ENCODE data around the gene BBOX1.

GRCh38 chr11:27097551-27097950 lies 56.9 kb downstream of the BBOX1 start:
- TF ChIP-seq CTCF (IDR thresholded peaks at IDR 0.05; ENCODE audit: control extremely low read depth in 1 of 3, insufficient read depth in 1 of 3, low read depth in 1 of 3, low read length in 3 of 3), result no peak
- no peak for TF ChIP-seq EZH2 (IDR thresholded peaks at IDR 0.05; ENCODE audit: low read depth, low read length, severe bottlenecking)
- no peak for TF ChIP-seq CHD7 (IDR thresholded peaks at IDR 0.05; ENCODE audit: insufficient replicate concordance, low read length)
- no peak for TF ChIP-seq JUN (IDR thresholded peaks at IDR 0.05; ENCODE audit: low read depth, low read length)
- TF ChIP-seq POLR2A (IDR thresholded peaks at IDR 0.05; ENCODE audit: control extremely low read depth in 1 of 2, low read depth in 2 of 2, low read length in 2 of 2), result no peak
- no peak for TF ChIP-seq YY1 (IDR thresholded peaks at IDR 0.05; ENCODE audit: low read depth, low read length)
- no peak for TF ChIP-seq SIX5 (IDR thresholded peaks at IDR 0.05; ENCODE audit: low read depth, low read length)
- TF ChIP-seq SIN3A (conservative IDR thresholded peaks at IDR 0.05 in 1 of 2, IDR thresholded peaks at IDR 0.05 in 1 of 2; ENCODE audit: low read depth in 1 of 2, low read length in 2 of 2), result no peak
- no peak for TF ChIP-seq EGR1 (IDR thresholded peaks at IDR 0.05; ENCODE audit: borderline replicate concordance, low read depth, low read length)
- TF ChIP-seq NANOG (IDR thresholded peaks at IDR 0.05; ENCODE audit: insufficient read depth, low read depth, low read length, poor library complexity, severe bottlenecking), result no peak
- TF ChIP-seq SRF (IDR thresholded peaks at IDR 0.05; ENCODE audit: low read depth, low read length), result no peak

All from H1 (cell line).